ENCODE results near the gene ALOX12B. TPM values are rescaled to one million over a fixed set of nuclear protein-coding genes. Genes with fewer than 3 reads are reported as not detected.
A peak's percentile ranks its signal among the peaks of the same experiment; 100 is the strongest.
"Not testable (repeated sequence)": the region's sequence is repeated elsewhere in the genome, so short reads cannot be mapped to it uniquely, and the experiment has no call there.

ALOX12B gene
- polyA plus RNA-seq, 3 donors = 0.66 to 1.5 (median 0.72) TPM

GRCh38 chr17:8120520-8121406, 33.2 kb upstream of the ALOX12B start:
- DNase-seq (ENCODE audit: extremely low read depth in 1 of 11, low read depth in 9 of 11, low spot score in 4 of 11) = peak in 1 of 11 donors; percentile 11

GRCh38 chr17:8119581-8120519, 32.3 kb upstream of the ALOX12B start:
- peak in 10 of 11 donors; percentile 83 to 96 (median 91) for DNase-seq (ENCODE audit: extremely low read depth in 1 of 11, low read depth in 9 of 11, low spot score in 4 of 11)

GRCh38 chr17:8118769-8119580, 31.5 kb upstream of the ALOX12B start:
- DNase-seq (ENCODE audit: extremely low read depth in 1 of 11, low read depth in 9 of 11, low spot score in 4 of 11) = peak in 4 of 11 donors; percentile 63 to 81 (median 76)

- DNase-seq (ENCODE audit: extremely low read depth in 1 of 11, low read depth in 9 of 11, low spot score in 4 of 11) = peak in 1 of 11 donors; percentile 24
Observed at GRCh38 chr17:8117980-8118768, 30.7 kb upstream of the ALOX12B start, which contains the start of gene ALOXE3. Gene ALOXE3 (minus strand): TSS chr17:8118514. CDS start chr17:8117990, 524 bp downstream.

- DNase-seq (ENCODE audit: extremely low read depth in 1 of 11, low read depth in 9 of 11, low spot score in 4 of 11) = no peak
Observed at GRCh38 chr17:8117367-8117979, 30.0 kb upstream of the ALOX12B start.

- no peak for DNase-seq (ENCODE audit: extremely low read depth in 1 of 11, low read depth in 9 of 11, low spot score in 4 of 11)
Observed at GRCh38 chr17:8116776-8117175, 29.3 kb upstream of the ALOX12B start.

- no peak for DNase-seq (ENCODE audit: extremely low read depth in 1 of 11, low read depth in 9 of 11, low spot score in 4 of 11)
Observed at GRCh38 chr17:8110907-8111306, 23.4 kb upstream of the ALOX12B start.

GRCh38 chr17:8110456-8110804, 22.9 kb upstream of the ALOX12B start:
- no peak for DNase-seq (ENCODE audit: extremely low read depth in 1 of 11, low read depth in 9 of 11, low spot score in 4 of 11)

GRCh38 chr17:8109661-8110455, 22.3 kb upstream of the ALOX12B start:
- peak in 1 of 11 donors; percentile 46 for DNase-seq (ENCODE audit: extremely low read depth in 1 of 11, low read depth in 9 of 11, low spot score in 4 of 11)

GRCh38 chr17:8108972-8109660, 21.6 kb upstream of the ALOX12B start:
- DNase-seq (ENCODE audit: extremely low read depth in 1 of 11, low read depth in 9 of 11, low spot score in 4 of 11) = peak in 1 of 11 donors; percentile 26

GRCh38 chr17:8106980-8107379, 19.5 kb upstream of the ALOX12B start:
- DNase-seq (ENCODE audit: extremely low read depth in 1 of 11, low read depth in 9 of 11, low spot score in 4 of 11) = not testable (repeated sequence)

- no peak for DNase-seq (ENCODE audit: extremely low read depth in 1 of 11, low read depth in 9 of 11, low spot score in 4 of 11)
Observed at GRCh38 chr17:8105957-8106398, 18.5 kb upstream of the ALOX12B start.

GRCh38 chr17:8104911-8105310, 17.4 kb upstream of the ALOX12B start:
- DNase-seq (ENCODE audit: extremely low read depth in 1 of 11, low read depth in 9 of 11, low spot score in 4 of 11) = no peak

GRCh38 chr17:8103549-8103948, 16.0 kb upstream of the ALOX12B start:
- DNase-seq (ENCODE audit: extremely low read depth in 1 of 11, low read depth in 9 of 11, low spot score in 4 of 11) = no peak

GRCh38 chr17:8101721-8102120, 14.2 kb upstream of the ALOX12B start:
- peak in 1 of 11 donors; percentile 7 for DNase-seq (ENCODE audit: extremely low read depth in 1 of 11, low read depth in 9 of 11, low spot score in 4 of 11)

- DNase-seq (ENCODE audit: extremely low read depth in 1 of 11, low read depth in 9 of 11, low spot score in 4 of 11) = no peak
Observed at GRCh38 chr17:8100763-8101162, 13.2 kb upstream of the ALOX12B start.

All from renal cortex interstitium (tissue), 11 donors.